GM19193 (cell line): Measurements from ENCODE around the gene GINS3.
A peak's percentile ranks its signal among the peaks of the same experiment; 100 is the strongest.

Source experiments
- POLR2A ChIP-seq: IDR thresholded peaks from 4 replicates; pipeline ENCODE4 v1.6.1; 2011; ENCODE audit not compliant: insufficient read depth, insufficient read length; ENCODE audit errors: extremely low read depth

GINS3 gene

DNA sequence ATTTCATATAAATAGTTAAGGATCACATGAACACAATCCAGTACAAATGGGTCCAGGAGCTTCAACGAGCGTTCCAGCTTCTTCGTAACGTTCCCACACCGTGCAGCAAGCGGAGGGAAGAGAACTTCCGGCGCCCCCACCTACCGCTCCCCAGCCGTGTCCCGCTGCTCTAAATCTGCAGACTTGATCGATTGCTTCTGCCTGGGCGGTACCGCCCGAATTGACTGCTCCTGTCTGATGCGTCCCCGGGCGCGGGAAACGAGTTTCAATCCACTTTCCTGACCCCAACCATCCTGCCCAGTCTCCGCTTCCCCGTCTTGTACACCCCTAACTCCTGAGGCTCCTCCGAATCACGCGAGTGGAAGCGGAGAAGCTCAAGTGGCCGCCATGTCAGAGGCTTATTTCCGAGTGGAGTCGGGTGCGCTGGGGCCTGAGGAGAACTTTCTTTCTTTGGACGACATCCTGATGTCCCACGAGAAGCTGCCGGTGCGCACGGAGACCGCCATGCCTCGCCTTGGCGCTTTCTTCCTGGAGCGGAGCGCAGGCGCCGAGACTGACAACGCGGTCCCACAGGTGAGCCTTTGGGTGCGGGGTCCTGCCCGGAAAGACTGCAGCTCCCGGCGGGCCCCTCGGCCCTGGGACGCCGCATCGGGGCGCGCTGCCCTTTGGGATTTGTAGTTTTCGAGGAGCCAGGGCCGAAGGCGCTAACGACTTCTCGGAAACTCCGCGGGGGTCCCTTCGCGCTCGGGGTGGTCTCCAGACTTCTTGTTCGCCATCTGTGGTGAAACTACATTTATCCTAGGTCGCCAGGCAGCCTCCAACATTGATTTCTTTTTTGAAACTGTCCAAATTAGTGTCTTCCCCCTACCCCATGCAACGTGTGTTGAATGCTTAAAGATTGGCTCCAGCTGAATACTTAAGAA, at the start of gene GINS3:
Gene GINS3, plus strand, starts transcription at position 257 of the 923 bp plus-strand sequence. Its CDS starts 131 bp downstream, at position 388.
- TF ChIP-seq POLR2A = peak; percentile 75

- no peak for TF ChIP-seq POLR2A
These were observed 48.7 kb upstream of the GINS3 start for GRCh38 chr16:58343562-58343961.

DNA sequence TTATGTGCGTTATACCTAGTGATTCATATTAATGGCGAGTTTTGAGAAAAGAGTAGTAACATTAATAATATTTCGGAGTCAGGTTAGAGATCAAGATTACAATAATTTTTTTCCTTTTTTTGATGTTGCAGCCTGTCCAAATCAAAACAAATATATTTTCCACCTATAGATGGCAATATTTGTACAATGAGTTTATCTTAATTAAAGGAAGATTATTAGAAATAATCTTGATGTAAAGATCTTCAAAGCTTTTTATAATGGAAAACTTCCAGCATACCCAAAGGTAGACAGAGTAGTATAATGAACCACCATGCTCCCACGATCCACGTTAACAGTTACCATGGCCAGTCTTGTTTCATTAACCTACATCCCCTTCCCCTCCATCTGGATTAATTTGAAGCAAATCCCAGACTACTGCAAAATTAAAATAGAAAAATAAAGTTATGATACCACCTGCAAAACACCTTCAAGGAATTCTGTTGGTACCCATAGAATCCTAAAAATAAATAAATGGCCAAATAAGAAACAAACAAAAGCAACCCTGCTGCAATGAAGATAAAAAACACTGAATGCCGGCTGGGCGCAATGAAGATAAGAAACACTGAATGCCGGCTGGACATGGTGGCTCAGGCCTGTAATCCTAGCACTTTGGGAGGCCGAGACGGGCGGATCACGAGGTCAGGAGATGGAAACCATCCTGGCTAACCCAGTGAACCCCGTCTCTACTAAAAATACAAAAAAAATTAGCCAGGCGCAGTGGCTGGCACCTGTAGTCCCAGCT, 46.5 kb upstream of the GINS3 start:
- no peak for TF ChIP-seq POLR2A

GRCh38 chr16:58346831-58347371, 45.4 kb upstream of the GINS3 start:
- no peak for TF ChIP-seq POLR2A

GRCh38 chr16:58348986-58349385, 43.3 kb upstream of the GINS3 start:
- no peak for TF ChIP-seq POLR2A

- TF ChIP-seq POLR2A = no peak
These were observed 39.6 kb upstream of the GINS3 start for GRCh38 chr16:58352690-58353089.

GRCh38 chr16:58360041-58360634, 32.1 kb upstream of the GINS3 start:
- no peak for TF ChIP-seq POLR2A

- no peak for TF ChIP-seq POLR2A
These were observed 30.5 kb upstream of the GINS3 start for GRCh38 chr16:58361726-58362125.

DNA sequence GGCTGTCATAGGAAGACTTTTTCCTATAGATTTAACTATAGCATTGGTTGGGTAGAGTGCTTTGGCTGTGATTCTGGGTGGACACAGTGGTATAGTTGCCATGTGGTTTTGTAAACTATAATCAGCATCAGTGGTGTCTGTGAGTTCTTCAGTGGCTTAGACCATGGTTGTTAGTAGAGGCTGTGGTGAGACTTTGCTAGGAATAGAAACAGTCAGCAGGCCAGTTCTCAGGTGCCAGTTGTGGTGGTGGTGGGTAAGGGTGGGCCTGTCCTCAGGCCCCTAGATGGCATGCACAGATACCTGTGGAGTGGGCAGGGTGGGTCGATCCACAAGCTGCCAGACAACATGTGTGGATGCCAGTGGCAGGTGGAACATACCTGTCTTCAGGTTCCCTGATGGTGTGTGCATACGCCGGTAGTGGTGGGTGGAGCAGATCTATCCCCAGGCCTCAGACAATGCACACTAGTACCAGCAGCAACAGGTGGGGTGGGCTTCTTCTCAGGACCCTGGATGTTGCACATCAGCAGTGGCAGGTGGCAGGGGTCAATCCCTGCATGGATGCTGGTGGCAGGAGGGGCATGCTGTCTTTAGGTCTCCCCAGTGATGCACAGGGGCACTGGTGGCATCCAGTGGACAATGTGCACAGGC, 28.4 kb upstream of the GINS3 start:
- no peak for TF ChIP-seq POLR2A

GRCh38 chr16:58365623-58366022, 26.6 kb upstream of the GINS3 start:
- no peak for TF ChIP-seq POLR2A

DNA sequence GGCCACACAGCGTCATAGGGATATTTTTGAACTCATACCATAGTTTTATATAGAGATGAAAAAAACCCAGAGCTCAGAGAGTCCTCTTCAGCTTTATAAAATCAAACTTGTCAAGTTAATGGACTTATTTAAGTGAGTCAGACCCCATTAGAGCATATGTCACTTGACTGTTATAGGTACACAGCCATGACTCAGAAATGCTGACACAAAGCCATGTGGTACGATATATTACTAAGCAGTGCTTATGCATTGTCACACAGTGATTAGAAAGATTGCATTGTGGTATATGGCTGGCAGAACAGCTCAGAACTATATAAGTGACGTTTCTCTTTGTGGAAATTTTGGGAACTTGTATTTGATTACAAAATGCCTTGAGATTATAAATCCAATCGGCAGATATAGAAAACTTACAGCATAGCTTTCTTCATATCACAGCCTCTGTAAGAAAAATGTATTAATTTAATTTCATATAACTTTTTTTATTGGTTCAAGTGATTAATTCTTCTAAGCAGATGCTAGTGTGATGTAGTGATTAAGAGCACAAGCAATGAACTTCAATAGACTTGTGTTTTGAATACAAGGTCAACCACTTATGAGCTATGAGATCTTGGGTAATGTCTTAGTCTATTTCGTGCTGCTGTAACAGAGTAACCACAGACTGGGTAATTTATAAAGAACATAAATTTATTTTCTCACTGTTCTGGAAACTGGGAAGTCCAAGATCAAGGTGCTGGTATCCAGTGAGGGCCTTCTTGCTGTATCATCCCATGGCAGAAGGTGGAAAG, 25.8 kb upstream of the GINS3 start:
- TF ChIP-seq POLR2A = no peak

- TF ChIP-seq POLR2A = no peak
These were observed 25.0 kb upstream of the GINS3 start for GRCh38 chr16:58367252-58367651.

GRCh38 chr16:58371841-58372240, 20.4 kb upstream of the GINS3 start:
- no peak for TF ChIP-seq POLR2A

- TF ChIP-seq POLR2A = no peak
These were observed 16.9 kb upstream of the GINS3 start for GRCh38 chr16:58375386-58375785.
